GM12878 (cell line): Measurements from ENCODE around the gene PDE11A. TPM values are rescaled to one million over a fixed set of nuclear protein-coding genes. Genes with fewer than 3 reads are reported as not detected.

ENCODE experiments used
- ATAC-seq: fragments of 200-7000 bp; cut with Tn5 transposase; 3 replicates; pipeline ENCODE4 v1.9.1; 2020; ENCODE audit warnings: mild to moderate bottlenecking, moderate library complexity
- BruUV-seq: library from RNA; stranded (reverse); fragments of 400-500 nt; replicated peaks from 2 replicates; lab custom pipeline; 2021; lab: Mats Ljungman, UMichigan
- CTCF ChIA-PET: fragments of 300-600 bp; sonication (Branson Sonifier 250); formaldehyde crosslinking; extraction: SDS; loops from one replicate; lab custom pipeline; 2021; ENCODE audit warnings: inconsistent platforms; lab: Yijun Ruan, JAX
- POLR2A ChIA-PET: fragments of 350-600 bp; formaldehyde crosslinking; extraction: SDS; loops from one replicate; lab custom pipeline; 2021; ENCODE audit warnings: inconsistent platforms; lab: Charles Lee
- RAD21 ChIA-PET: fragments of 300-600 bp; sonication (Branson Sonifier 250); formaldehyde crosslinking; loops from one replicate; lab custom pipeline; 2023; ENCODE audit warnings: antibody characterized with exemption; ENCODE audit not compliant: unreplicated experiment; lab: Charles Lee
- SMC1A ChIA-PET: fragments of 300-600 bp; sonication (Branson Sonifier 250); formaldehyde crosslinking; loops from one replicate; lab custom pipeline; 2023; ENCODE audit not compliant: unreplicated experiment, uncharacterized antibody; lab: Charles Lee
- DNase-seq: peaks from one replicate; pipeline ENCODE4 v3.0.0-alpha.2; 2011; ENCODE audit warnings: low read depth, low spot score
- FAIRE-seq: peaks from 3 replicates; lab custom pipeline; 2011; peaks lifted over from hg19 to GRCh38; lab: Jason Lieb, UNC
- H2AFZ ChIP-seq: 2 replicates; pipeline ENCODE4 v1.6.0; 2011; ENCODE audit warnings: low read depth, low read length, control low read depth; ENCODE audit not compliant: control insufficient read depth
- H3K27ac ChIP-seq: 2 replicates; pipeline ENCODE4 v1.5.1; 2011; ENCODE audit warnings: control low read depth; ENCODE audit not compliant: control insufficient read depth, insufficient read depth
- H3K27me3 ChIP-seq, 2 experiments: replicated peaks in 1 of 2; 2 replicates each; pipeline versions ENCODE4 v1.6.0 to v1.6.1; 2011; ENCODE audit warnings: low read length in 1 of 2; ENCODE audit not compliant: control insufficient read depth in 2 of 2, insufficient read depth in 2 of 2
- H3K36me3 ChIP-seq, 2 experiments: 2 replicates each; pipeline ENCODE4 v1.5.1; 2011; ENCODE audit warnings: low read length in 1 of 2; ENCODE audit not compliant: control insufficient read depth in 2 of 2, insufficient read depth in 2 of 2
- H3K4me1 ChIP-seq: 2 replicates; pipeline ENCODE4 v1.6.1; 2011; ENCODE audit warnings: mild to moderate bottlenecking, low read length, moderate library complexity, mixed read lengths; ENCODE audit not compliant: control insufficient read depth, insufficient read depth
- H3K4me2 ChIP-seq: 2 replicates; pipeline ENCODE4 v1.6.0; 2011; ENCODE audit warnings: control low read depth; ENCODE audit not compliant: control insufficient read depth, insufficient read depth
- H3K4me3 ChIP-seq: fragments of 200-600 bp; sonication (generic); 2 replicates; pipeline ENCODE4 v1.5.1; 2016
- H3K79me2 ChIP-seq: 2 replicates; pipeline ENCODE4 v1.6.0; 2011; ENCODE audit warnings: low read length; ENCODE audit not compliant: control insufficient read depth, insufficient read depth
- H3K9ac ChIP-seq: 2 replicates; pipeline ENCODE4 v1.8.0; 2011; ENCODE audit warnings: low read length, control low read depth, mixed read lengths; ENCODE audit not compliant: control insufficient read depth, insufficient read depth
- H3K9me3 ChIP-seq: replicated peaks from 3 replicates; pipeline ENCODE4 v1.5.1; 2011; ENCODE audit warnings: mild to moderate bottlenecking, low read length; ENCODE audit not compliant: control insufficient read depth, insufficient read depth
- H4K20me1 ChIP-seq: 2 replicates; pipeline ENCODE4 v1.6.0; 2011; ENCODE audit not compliant: control insufficient read depth, insufficient read depth
- ATF2 ChIP-seq: IDR thresholded peaks from 2 replicates; pipeline ENCODE4 v1.6.1; 2012; ENCODE audit warnings: low read length, inconsistent platforms
- CHD2 ChIP-seq: IDR thresholded peaks from 2 replicates; pipeline ENCODE4 v1.6.1; 2011; ENCODE audit warnings: low read depth, low read length, improper control_type of control experiment, borderline replicate concordance
- CREM ChIP-seq: IDR thresholded peaks from 2 replicates; pipeline ENCODE4 v1.6.1; 2014; ENCODE audit warnings: antibody characterized with exemption, low read depth
- E2F8 ChIP-seq: fragments of 450-650 bp; IDR thresholded peaks from 2 replicates; pipeline ENCODE4 v1.6.1; 2018; ENCODE audit warnings: mild to moderate bottlenecking, low read depth, moderate library complexity; ENCODE audit not compliant: partially characterized antibody
- KAT2A ChIP-seq: conservative IDR thresholded peaks from 2 replicates; pipeline ENCODE4 v1.6.1; 2011; ENCODE audit warnings: low read depth, low read length; ENCODE audit not compliant: control insufficient read depth
- MAX ChIP-seq: IDR thresholded peaks from 2 replicates; pipeline ENCODE4 v1.6.1; 2012; ENCODE audit warnings: low read depth, low read length, improper control_type of control experiment
- NKRF ChIP-seq: fragments of 450-650 bp; conservative IDR thresholded peaks from 2 replicates; pipeline ENCODE4 v1.6.1; 2017; ENCODE audit warnings: mild to moderate bottlenecking, moderate library complexity
- POLR2A ChIP-seq: IDR thresholded peaks from 2 replicates; pipeline ENCODE4 v1.6.1; 2011; ENCODE audit warnings: low read depth, mild to moderate bottlenecking, low read length
- SMARCA5 ChIP-seq: fragments of 450-650 bp; IDR thresholded peaks from 2 replicates; pipeline ENCODE4 v1.6.1; 2017; ENCODE audit warnings: mild to moderate bottlenecking
- SRF ChIP-seq, 2 experiments: IDR thresholded peaks; 2 replicates each; pipeline ENCODE4 v1.6.1; 2011; ENCODE audit warnings: low read depth in 2 of 2, low read length in 2 of 2, mild to moderate bottlenecking in 1 of 2, moderate library complexity in 1 of 2
- TARDBP ChIP-seq: IDR thresholded peaks from 2 replicates; pipeline ENCODE4 v1.6.1; 2016; ENCODE audit warnings: borderline replicate concordance
- WGBS: methylation state at CpG from one replicate; pipeline ENCODE4 v1.1.6; 2016; ENCODE audit warnings: low lambda C conversion rate; ENCODE audit not compliant: insufficient replicate concordance, insufficient coverage; ENCODE audit errors: missing lambda C conversion rate; 5-methylcytosine and 5-hydroxymethylcytosine counted together
- in situ Hi-C: fragments of 300-500 bp; cut with MboI; formaldehyde crosslinking; loops from 9 replicates; pipeline ENCODE4 v1.14.3; 2018; ENCODE audit warnings: mixed read lengths
- intact Hi-C: fragments of 100-400 bp; cut with micrococcal nuclease; formaldehyde crosslinking; loops from one replicate; pipeline ENCODE4 v1.14.2; 2022; ENCODE audit not compliant: unreplicated experiment
- polyA plus RNA-seq, 11 experiments: library from polyadenylated mRNA; depleted of rRNA in 4 of 11; unstranded in 6 of 11; stranded (reverse) in 5 of 11; fragments of >200 nt; fragmentation: Nextera tagmentation in 4 of 11; fragmentation: Illumina TruSeq in 1 of 11; extraction: Ambion mirVana in 4 of 11; extraction: Trizol in 1 of 11; gene quantifications; 1 replicate in 1 of 11; 2 replicates in 10 of 11; pipeline versions ENCODE4 v1.2.1 to v1.2.3, GENCODE V29; 2011 to 2016; ENCODE audit warnings: inconsistent platforms in 2 of 11, missing spikeins in 2 of 11, low read depth in 1 of 11
- total RNA-seq, 4 experiments: library from RNA; depleted of rRNA in 3 of 4; stranded (reverse); fragments of >200 nt in 3 of 4; fragmentation: Illumina TruSeq in 1 of 4; extraction: Trizol in 1 of 4; gene quantifications; 2 replicates each; pipeline versions ENCODE4 v1.2.1 to v1.2.3, GENCODE V29; 2013 to 2021

Gene PDE11A
- total and polyA plus RNA-seq, 10 of the 15 experiments (the other 5 are each of a cell fraction or from before 2014, with no cell fraction given) = 0.01 to 0.17 (median 0.06) TPM; not detected in 5

GRCh38 chr2:177887722-177888121 lies 184.9 kb downstream of the PDE11A start:
- ChIA-PET SMC1A (interaction anchor here (1.0 kb wide), 1 partner anchor 11 kb away, joined by 4 read pairs; no protein-coding TSS in a partner anchor), POLR2A (no interaction called here)

More at GRCh38 chr2:177887722-177888121, 184.9 kb downstream of the PDE11A start:
- 19% methylated on average over 3 of the region's 3 CpGs for WGBS
- H3K27me3 ChIP-seq = no peaks in the 10 kb centered on the region; a peak in 2 of 4 replicates
- in situ Hi-C loops = no loop called here
- H3K27ac ChIP-seq = no peak overlapping the region
- H2AFZ ChIP-seq = no peak overlapping the region
- H4K20me1 ChIP-seq = no peaks in the 10 kb centered on the region
- TF ChIP-seq NKRF (no peak), SRF (IDR thresholded peaks at IDR 0.05; ENCODE audit: low read depth in 2 of 2, low read length in 2 of 2) (no peak), CHD2 (no peak), MAX (no peak), CREM (no peak), POLR2A (no peak), KAT2A (no peak), E2F8 (no peak), TARDBP (no peak), ATF2 (no peak), SMARCA5 (no peak)
- no peak for DNase-seq
- H3K9me3 ChIP-seq = no peaks in the 10 kb centered on the region
- H3K79me2 ChIP-seq = no peaks in the 10 kb centered on the region
- CTCF ChIA-PET = no interaction called here
- H3K4me3 ChIP-seq = no peak overlapping the region
- H3K4me2 ChIP-seq = no peak overlapping the region
- FAIRE-seq = no peak
- H3K9ac ChIP-seq = no peak overlapping the region
- intact Hi-C loops = no loop called here
- ATAC-seq = no peak
- H3K4me1 ChIP-seq = no peaks in the 10 kb centered on the region
- H3K36me3 ChIP-seq = no peaks in the 10 kb centered on the region
- RAD21 ChIA-PET = no interaction called here
- no TSS peak for BruUV-seq
